ENCODE measurements around the gene NOXA1.

GRCh38 chr9:137385061-137385655 lies 38.0 kb upstream of the NOXA1 start:
- TF ChIP-seq POLR2A (IDR thresholded peaks at IDR 0.05) (no peak), CTCF (IDR thresholded peaks at IDR 0.05) (no peak), POLR2AphosphoS5 (IDR thresholded peaks at IDR 0.05) (no peak), EP300 (IDR thresholded peaks at IDR 0.05) (no peak)

All from sigmoid colon (tissue), 4 donors.